Muscle of arm (tissue), 14 donors: Measurements from ENCODE around the gene CRHBP. TPM values are rescaled to one million over a fixed set of nuclear protein-coding genes. Genes with fewer than 3 reads are reported as not detected.
"Not testable (repeated sequence)": the region's sequence is repeated elsewhere in the genome, so short reads cannot be mapped to it uniquely, and the experiment has no call there.

ENCODE experiments used
- DNase-seq: peaks from one replicate; pipeline ENCODE4 v3.0.0-alpha.2; 2013
- long read RNA-seq, 11 donors: transcript quantifications; one replicate each; lab custom pipeline, GENCODE V29; 2026
- polyA plus RNA-seq, 12 donors: library from polyadenylated mRNA; unstranded; fragments of 120-200 nt; gene quantifications; one replicate each; pipeline ENCODE4 v1.2.1, GENCODE V29; 2013; ENCODE audit not compliant: insufficient read length in 12 of 12

The CRHBP gene, protein sequence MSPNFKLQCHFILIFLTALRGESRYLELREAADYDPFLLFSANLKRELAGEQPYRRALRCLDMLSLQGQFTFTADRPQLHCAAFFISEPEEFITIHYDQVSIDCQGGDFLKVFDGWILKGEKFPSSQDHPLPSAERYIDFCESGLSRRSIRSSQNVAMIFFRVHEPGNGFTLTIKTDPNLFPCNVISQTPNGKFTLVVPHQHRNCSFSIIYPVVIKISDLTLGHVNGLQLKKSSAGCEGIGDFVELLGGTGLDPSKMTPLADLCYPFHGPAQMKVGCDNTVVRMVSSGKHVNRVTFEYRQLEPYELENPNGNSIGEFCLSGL
- polyA plus RNA-seq = 1 to 10 TPM in 2 of 12 donors, under 1 TPM in 8, not detected in 2; 0.27 to 1.4 (median 0.47) TPM
- long read RNA-seq, donor 1, partial matches to known transcripts = 0 of 1 reads
- long read RNA-seq, donor 1, other reads (novel, unspliced or antisense) = 0 of 1 reads
- long read RNA-seq, donor 2, partial matches to known transcripts = 0 of 1 reads
- long read RNA-seq, donor 2, other reads (novel, unspliced or antisense) = 0 of 1 reads
- long read RNA-seq, donor 3 = 0 reads
- long read RNA-seq, donor 4 = 0 reads
- long read RNA-seq, donor 5 = 0 reads
- long read RNA-seq, donor 6, partial matches to known transcripts = 0 of 1 reads
- long read RNA-seq, donor 6, other reads (novel, unspliced or antisense) = 0 of 1 reads
- long read RNA-seq, donor 7, partial matches to known transcripts = 0 of 1 reads
- long read RNA-seq, donor 7, other reads (novel, unspliced or antisense) = 0 of 1 reads
- long read RNA-seq, donor 8, partial matches to known transcripts = 0 of 1 reads
- long read RNA-seq, donor 8, other reads (novel, unspliced or antisense) = 0 of 1 reads
- long read RNA-seq, donor 9 = 0 reads
- long read RNA-seq, donor 10 = 0 reads
- long read RNA-seq, donor 11 = 0 reads

DNA sequence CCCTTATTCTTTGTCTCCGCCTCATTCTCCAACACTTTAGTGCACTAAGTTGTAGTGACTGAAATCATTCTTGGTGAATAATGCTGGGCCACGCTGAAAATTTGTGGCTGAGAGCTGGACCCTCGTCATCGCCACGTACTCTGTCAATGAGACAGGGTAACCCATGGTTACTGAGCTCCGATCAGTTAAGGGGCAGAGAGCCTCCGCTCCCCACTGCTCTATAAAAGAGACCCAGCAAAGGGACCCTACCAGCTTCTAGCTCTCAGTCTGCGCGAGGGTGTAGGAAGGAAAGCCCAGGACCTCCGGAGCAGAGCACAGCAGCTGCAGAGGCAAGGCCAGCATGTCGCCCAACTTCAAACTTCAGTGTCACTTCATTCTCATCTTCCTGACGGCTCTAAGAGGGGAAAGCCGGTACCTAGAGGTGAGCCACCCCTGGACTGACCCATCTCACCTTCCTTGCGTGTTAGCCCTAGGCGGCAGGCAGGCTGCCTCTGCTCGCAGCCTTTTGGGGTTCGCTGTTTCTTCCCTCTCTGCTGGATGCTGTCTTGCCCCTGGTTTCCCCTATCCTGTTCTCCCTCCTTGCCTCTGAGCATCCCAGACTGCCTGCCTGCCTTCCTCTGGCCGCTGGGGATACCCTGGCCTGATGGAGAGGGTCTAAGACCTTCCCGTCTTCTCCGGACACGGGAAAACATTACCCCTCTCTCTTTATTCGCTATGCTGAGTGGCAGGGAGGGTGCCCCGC, at the start of gene CRHBP:
TSS of gene CRHBP (plus strand) at position 251 of the 742 bp plus-strand sequence. CDS start at position 341, 90 bp downstream.
- no peak for DNase-seq

DNA sequence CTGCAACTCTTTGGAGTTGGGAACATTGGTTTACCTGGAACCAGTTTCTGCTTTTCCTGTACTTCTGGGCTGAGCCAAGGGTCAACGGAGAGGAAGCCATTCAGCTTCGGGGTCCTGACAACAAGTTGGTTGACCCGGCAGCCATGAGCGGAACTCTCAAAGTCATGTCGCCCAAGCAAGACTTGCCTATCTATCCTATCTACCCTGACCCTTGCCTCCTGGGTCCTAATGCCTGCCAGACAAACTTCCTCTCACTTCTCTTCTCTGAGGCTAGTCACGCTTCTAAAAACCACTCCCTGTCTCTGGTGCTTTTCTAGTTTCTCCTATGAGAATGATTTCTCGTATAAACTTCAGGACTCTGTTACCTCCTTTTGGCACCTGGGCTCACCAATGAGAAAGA, 44.7 kb upstream of the CRHBP start:
- no peak for DNase-seq

DNA sequence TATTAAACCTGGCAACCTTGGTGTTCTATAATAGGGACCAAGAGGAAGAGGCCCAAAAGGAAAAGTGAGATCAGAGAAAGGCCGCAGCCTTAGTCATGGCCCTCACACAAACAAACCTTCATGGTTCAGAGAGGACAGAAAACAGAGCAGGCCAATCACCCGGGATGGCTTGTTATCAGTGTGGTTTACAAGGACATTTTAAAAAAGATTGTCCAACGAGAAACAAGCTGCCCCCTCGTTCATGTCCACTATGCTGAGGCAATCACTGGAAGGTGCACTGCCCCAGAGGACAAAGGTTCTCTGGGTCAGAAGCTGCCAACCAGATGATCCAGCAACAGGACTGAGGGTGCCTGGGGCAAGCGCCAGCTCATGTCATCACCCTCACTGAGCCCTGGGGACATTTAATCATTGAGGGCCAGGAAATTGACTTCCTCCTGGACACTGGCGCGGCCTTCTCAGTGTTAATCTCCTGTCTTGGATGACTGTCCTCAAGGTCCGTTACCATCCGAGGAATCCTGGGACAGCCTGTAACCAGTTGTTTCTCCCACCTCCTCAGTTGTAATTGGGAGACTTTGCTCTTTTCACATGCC, 42.4 kb upstream of the CRHBP start:
- DNase-seq = not testable (repeated sequence)

DNA sequence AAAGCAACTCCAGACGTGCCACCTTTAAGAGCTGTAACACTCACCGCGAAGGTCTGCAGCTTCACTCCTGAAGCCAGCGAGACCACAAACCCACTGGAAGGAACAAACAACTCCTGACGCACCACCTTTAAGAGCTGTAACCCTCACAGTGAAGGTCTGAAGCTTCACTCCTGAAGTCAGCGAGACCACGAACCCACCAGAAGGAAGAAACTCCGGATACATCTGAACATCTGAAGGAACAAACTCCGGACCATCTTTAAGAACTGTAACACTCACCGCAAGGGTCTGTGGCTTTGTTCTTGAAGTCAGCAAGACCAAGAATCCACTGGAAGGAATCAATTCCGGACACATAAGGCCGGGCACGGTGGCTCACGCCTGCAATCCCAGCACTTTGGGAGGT, 38.2 kb upstream of the CRHBP start:
- DNase-seq = not testable (repeated sequence)

DNA sequence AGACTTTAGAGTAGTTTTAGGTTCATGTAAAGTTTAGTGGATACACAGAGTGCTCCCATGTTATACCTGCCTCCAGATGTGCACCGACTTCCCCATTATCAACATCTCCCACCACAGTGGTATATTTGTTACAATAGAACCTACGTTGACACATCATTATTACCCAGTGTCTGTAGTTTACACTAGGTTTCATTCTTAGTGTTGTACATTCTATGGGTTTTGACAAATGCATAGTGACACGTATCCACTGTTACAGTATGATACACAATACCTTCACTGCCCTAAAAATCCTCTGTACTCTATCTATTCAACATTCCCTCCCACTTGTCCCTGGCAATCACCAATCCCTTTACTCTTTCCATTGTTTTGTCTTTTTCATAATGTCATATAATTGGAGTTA, 34.3 kb upstream of the CRHBP start:
- no peak for DNase-seq

DNA sequence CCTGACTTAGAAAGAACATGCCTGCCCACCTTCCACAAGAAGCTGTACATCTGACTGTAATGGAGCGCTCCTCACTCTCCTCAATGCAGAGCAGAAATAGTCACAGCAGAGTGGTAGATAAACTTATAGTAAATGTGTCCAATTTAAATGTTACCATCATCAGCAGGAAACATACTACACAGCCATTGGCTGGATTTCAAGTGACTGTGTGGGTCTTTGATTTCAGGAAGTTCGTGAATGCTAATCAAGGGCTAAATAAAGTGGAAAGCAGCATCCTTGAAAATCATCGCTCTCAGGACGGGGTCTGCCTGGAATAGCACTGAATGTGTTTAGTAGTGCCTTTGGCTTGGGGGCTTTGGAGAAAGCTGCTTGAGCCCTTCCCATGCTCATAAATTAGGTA, 32.4 kb upstream of the CRHBP start:
- DNase-seq = no peak

DNA sequence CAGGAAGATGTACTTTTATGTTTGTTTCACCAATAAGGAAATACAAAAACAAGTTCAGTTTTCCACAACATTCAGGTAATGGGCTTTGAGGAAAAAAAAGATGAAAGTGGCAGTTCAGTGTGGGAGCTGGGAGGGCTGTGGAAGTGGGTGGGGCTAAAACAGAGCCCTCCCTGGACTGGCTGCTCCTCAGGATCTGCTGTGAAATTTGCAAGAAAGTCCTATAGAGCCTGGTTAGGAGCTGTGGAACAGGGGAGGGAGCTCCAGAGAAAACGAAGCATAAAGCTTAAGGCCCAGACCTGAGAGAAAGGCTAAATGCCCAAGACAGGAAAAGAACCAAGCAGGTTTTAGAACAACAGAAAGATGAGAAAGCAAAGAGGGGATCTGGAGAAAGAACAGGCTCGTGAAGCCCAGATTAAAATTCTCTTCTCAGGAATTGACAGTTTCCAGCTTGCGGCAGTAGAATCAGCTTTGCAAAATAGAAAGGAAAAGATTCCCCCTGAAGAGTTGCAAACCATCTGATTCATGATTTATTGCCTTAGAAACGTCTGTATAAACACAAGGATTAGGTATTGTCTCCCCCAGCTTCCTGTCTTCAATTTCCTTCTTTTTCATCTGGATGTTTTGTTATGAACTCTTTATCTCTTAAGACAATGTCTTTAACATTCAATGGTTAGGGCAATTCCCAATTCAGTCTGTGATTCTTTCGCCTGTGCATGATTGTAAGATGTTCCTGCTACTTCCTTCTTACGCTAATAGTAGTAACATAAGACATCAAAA, 26.3 kb upstream of the CRHBP start:
- no peak for DNase-seq

DNA sequence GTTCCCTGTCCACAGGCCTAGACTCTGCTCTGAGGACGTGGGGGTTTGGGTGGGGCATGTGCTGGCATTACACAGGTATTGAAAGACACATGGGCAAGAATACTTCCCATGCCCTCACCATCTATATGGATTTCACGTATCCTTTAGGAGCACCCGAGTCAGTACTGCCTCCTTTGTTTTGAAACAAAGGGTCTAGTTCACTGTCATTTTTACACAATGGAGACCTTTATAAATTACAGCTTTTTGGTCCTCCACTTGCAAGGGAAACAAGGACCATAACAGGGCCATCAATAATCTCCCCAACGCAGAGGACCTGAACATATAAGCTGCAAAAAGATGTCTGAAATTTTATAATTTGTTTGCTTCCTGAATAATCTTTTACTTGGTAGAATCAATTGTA, 24.9 kb upstream of the CRHBP start:
- DNase-seq = no peak

DNA sequence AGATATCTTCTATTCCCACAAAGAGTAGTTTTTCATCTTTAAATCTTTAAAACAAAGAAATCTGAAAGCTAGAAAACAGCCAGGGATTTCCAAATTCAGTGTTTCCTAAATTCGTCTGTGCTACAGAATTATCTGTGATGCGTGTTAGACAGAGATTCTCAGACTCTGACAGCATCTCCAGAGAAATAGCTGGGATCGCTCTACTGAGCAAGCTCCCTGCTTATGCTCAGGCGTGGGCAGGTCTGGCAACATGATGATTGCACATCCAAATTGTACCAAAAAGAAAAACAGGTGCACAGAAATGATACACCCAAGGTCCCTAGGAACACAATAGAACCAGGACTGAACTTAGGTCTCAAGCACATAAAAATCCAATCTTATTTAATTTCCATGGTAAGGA, 22.8 kb upstream of the CRHBP start:
- DNase-seq = no peak

DNA sequence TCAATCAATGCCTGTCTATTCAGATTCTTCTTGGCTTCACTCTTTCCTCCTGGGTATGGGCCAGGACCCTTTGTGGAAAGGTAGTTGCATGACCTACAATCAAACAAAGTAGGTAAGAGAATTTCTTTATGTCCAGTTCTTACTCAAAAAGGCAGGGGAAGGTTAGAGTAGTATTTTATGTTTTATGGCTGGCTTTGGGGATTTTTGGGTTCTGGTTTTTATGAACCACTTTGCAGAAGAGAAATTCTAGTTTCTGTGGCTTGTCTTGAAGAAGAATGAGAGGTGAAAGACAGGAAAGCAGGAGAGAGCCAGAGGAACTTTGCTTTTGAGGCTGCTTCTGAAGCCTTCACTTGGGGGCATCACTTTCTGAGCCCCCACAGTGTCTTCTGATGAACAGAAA, 14.7 kb upstream of the CRHBP start:
- DNase-seq = no peak

DNA sequence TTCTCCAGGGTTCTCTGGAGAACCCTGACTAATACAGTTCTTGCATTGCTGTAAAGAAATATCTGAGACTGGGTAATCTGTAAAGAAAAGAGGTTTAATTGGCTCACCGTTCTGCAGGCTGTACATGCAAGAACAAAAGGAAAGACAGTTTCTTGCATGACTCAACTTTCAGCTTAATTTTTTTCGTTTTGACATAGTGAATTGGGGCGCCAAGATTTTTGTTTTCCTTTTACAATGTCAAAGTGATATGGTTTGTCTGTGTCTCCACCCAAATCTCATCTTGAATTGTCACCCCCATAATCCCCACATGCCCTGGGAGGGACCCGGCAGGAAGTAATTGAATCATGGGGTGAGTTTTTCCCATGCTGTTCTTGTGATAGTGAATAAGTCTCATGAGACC, 11.8 kb upstream of the CRHBP start:
- no peak for DNase-seq

DNA sequence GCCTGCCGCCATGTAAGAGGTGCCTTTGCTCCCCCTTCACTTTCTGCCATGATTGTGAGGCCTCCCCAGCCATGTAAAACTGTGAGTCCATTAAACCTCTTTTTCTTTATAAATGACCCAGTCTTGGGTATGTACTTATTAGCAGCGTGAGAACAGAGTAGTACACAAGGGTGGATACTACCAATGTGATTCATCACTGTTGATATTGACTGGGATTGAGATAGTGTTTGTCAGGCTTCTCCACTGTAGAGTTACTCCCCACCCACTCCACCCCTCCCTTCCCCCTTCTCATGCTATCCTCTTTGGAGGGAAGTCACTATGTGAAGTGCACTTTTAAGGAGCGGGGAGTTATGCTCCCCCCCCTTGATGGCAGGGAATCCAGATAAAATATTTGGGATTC, 11.4 kb upstream of the CRHBP start:
- no peak for DNase-seq

DNA sequence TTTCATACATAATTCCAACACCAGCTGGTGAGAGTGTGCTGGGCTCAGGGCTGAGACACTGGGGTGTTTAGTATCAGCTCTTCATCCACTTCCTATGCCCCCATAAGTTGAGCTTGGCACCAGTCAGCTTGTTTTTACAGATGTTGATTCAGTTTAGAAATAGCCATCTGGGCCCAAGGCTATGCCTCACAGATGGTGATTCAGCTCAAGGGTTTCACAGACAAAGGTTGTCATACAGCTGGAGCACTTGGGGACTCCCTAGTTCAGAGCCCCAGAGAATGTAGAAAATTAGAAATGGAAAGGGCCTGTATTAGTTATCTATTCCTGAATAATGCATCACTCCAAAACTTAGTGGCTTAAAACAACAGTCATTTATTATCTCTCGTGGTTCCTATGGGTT, 10.3 kb upstream of the CRHBP start:
- DNase-seq = no peak

DNA sequence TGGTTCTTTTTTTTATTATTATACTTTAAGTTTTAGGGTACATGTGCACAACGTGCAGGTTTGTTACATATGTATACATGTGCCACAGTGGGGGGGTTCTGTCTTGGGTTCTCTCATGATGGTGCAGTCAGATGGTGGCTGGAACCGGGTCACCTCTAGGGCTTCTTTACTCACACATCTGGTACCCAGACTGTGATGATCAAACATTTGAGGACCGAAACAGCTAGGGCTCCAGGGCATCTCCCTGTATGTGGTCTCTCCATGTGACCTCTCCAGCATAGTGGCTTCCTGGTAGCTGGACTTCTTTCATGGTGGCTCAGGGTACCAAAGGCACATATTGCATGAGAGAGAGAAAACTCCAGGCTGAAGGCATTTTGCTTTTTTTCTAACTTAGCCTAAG, 9.8 kb upstream of the CRHBP start:
- DNase-seq = no peak

DNA sequence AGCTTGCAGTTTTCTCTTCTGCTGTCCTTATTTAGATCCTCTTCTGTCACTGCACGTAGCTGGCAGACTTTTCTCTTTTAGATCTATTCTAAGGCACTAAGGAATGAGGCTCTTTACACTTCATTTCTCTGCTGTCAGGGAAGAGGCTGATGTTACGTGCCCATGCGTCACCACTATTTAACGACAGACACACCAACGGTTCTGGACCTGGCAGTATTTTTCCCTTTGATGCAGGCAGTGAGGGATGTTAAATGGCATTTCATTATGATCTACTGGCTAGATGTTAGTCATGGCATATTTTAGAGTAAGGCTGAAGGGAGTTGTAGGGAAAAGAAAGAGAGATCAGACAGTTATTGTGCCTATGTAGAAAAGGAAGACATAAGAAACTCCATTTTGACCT, 8.2 kb upstream of the CRHBP start:
- no peak for DNase-seq

DNA sequence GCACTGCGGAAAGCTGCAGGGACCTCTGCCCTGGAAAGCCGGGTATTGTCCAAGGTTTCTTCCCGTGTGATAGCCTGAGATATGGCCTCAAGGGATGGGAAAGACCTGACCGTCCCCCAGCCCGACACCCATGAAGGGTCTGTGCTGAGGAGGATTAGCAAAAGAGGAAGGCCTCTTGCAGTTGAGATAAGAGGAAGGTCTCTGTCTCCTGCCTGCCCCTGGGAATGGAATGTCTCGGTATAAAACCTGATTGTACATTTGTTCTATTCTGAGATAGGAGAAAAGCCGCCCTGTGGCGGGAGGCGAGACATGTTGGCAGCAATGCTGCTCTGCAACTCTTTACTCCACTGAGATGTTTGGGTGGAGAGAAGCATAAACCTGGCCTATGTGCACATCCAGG, 7.6 kb upstream of the CRHBP start:
- not testable (repeated sequence) for DNase-seq

DNA sequence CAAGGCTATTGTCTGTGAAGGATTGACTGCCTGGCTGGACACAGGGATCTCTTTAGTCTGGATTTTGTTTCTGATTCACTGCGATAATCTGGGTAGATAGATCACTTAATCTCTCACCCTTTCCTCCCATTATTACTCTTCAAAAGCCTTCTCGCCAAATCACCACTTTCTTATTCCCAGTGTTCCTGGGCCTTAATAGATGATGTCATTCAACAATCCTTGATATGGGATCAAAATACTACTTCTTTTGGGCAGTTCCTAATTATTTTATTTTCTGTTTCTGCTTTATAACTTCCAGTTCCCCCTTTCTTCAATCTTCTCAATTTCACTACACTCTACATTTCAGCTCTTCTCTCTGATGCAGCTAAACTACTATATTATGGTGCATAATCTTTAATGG, 6.8 kb upstream of the CRHBP start:
- DNase-seq = no peak

DNA sequence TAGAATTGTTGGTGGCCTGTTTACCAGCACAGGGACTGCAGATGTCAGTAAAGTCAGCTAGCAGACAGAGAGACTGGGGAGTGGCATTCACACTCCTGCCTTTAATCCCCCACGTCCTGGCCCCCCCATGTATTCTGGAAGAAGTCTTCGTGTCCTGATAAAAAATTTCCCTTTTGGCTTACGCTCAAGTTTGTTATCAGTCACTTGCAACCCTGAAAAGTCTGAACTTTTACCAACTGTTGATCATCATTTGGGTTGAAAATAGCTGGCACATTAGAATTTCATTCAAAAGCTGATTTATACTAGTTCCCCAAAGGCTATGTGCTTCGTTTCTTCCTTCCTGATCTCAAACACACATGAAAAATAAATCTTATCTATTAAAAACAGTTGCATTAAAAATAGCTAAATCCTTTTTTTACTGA, 5.8 kb upstream of the CRHBP start:
- DNase-seq = no peak

DNA sequence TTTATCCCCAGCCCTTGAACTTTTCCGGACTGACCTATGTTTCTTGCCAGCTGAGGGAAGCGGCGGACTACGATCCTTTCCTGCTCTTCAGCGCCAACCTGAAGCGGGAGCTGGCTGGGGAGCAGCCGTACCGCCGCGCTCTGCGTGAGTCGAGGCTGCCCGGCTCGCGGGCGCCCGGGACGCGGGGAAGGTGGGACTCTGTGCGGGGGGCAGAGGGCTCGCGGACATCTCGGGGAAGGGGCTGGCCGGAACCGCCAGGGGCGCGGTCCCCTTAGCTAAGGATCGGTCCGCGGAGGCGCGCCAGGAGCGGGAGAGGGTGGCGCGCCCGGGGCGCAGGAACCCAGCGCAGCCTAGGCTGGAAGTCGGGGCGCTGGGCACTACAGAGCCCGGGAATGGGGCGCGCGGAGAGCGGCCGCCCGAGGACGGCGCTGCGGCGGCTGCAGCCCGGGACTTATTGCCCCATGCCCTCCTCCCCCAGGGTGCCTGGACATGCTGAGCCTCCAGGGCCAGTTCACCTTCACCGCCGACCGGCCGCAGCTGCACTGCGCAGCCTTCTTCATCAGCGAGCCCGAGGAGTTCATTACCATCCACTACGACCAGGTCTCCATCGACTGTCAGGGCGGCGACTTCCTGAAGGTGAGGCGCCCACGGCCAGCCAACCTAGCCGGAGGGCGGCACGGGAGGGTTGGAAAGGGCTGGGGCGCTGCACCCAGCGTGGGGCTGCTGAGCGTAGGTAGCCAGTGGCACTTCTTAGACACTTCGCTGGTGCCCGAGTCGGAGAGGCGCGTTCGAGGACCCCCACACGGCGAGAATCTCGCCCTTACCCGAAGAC, 922 bp downstream of the CRHBP start:
- DNase-seq = no peak

DNA sequence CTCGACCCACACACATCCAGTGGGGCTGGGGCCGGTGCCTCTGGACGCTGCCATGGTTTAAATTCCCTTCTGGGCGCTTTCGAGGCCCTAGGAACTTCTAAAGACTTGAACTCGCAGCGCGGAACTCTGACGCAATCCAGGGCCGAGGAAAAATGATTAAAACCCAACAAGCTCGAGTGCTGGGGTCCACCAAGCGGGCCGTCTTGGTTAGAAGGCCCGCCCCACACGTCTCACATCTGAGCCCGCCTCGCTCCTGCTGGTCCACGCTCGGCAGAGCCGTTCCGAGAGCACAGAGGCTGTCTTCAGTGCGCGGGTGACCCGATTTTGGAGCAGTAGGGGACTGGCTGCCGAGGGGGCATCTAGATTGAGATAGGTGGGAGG, 1.5 kb downstream of the CRHBP start:
- no peak for DNase-seq
